Islet of Langerhans (tissue), 1 donor: ENCODE data around the gene GBX2.
"Not testable (repeated sequence)": the region's sequence is repeated elsewhere in the genome, so short reads cannot be mapped to it uniquely, and the experiment has no call there.

Source experiments
- FAIRE-seq: peaks from one replicate; lab custom pipeline; 2011; peaks lifted over from hg19 to GRCh38; lab: Jason Lieb, UNC

Gene GBX2

GRCh38 chr2:236156095-236156859, 11.9 kb downstream of the GBX2 start:
- no peak for FAIRE-seq

DNA sequence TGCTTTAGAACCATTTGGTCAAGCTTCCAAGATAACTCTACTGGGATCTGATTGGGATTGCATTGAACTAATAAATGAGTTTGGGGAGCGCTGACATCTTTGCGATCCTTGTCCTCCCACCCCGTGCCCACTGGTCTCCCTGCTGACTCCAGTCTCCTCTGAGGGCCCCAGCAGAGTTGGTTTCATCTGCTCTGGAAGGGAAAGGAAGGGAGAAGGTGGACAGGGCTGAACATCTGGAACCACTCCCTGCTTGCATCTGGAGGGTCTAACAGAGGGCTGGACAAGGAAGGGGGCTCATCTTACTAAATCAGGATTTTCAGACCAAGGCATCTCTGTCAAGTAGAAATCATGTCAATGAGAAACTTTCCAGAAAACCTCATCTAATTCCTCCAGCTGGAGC, 12.8 kb downstream of the GBX2 start:
- no peak for FAIRE-seq

DNA sequence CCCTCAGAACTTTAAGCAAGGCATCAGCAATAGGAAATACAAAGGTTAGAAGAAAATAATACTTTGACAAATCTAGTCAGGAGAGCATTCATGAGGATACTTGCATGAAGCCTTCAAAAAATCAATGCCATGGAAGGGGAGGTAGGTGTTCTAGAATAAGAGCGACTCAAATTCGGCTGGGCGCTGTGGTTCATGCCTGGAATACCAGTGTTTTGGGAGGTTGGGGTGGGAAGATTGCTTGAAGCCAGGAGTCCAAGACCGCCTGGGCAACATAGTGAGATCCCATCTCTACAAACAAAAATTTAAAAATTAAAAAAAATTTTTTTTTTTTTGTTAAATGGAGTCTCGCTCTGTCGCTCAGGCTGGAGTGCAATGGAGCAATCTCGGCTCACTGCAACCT, 21.8 kb downstream of the GBX2 start:
- FAIRE-seq: no peak

DNA sequence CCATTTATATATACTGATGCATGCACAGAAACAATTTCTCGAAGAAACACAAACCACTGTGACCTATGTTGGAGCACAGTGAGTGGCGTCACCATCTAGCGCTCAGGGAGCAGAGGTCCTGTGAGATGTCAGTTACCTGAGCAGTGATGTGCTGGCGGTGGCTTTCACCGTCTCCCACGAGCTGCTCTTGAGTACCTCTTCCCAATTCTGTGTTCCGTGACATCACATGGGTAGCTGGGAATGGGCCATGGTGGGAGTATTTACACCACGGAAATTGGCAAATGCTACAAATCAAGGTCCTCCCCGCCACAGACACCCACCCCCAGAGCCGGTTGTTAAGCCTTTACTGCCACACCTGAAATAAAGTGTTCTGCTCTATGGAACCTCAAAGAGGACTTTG, 24.4 kb downstream of the GBX2 start:
- FAIRE-seq: no peak

- FAIRE-seq: not testable (repeated sequence)
These were observed 26.6 kb downstream of the GBX2 start for GRCh38 chr2:236141616-236142015.

DNA sequence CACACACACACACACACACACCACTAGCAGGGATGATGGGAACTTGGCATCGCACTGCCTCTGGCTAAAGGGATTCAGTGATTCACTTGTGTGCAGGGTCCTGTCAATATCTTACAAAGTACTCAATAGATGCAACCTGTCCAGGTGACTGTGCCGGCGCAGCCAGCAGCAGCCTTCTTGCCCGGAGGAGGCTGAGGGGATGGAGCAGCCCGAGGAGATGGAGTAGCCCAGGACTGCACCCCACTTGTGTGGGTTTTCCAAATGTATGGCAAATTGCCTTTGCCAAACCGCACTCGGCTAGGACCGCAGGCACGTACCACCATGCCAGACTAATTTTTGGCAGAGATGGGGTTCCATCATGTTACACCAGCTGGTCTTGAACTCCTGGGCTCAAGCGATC, 31.1 kb downstream of the GBX2 start:
- no peak for FAIRE-seq

DNA sequence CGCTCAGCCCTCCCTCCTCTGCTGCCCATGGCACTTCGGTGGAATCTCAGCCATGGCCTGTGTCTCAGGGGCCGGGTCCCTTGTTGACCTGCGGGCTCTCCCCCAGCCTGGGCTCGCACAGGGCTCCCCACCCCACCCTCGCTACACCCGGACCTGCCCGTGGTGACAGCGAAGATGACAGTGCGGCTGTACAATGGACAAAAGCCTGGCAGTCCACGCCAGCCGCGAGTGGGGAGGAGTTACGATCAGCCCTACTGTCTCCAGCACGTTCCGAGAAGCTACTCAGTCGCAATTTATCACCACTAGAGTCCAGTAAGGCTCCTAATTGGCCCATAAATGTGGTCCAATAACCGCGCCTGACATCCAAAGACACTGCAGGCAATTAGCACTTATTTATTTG, 31.6 kb downstream of the GBX2 start:
- FAIRE-seq: no peak

- no peak for FAIRE-seq
These were observed 34.7 kb downstream of the GBX2 start for GRCh38 chr2:236133410-236134012.

- no peak for FAIRE-seq
These were observed 37.0 kb downstream of the GBX2 start for GRCh38 chr2:236131073-236131692.

DNA sequence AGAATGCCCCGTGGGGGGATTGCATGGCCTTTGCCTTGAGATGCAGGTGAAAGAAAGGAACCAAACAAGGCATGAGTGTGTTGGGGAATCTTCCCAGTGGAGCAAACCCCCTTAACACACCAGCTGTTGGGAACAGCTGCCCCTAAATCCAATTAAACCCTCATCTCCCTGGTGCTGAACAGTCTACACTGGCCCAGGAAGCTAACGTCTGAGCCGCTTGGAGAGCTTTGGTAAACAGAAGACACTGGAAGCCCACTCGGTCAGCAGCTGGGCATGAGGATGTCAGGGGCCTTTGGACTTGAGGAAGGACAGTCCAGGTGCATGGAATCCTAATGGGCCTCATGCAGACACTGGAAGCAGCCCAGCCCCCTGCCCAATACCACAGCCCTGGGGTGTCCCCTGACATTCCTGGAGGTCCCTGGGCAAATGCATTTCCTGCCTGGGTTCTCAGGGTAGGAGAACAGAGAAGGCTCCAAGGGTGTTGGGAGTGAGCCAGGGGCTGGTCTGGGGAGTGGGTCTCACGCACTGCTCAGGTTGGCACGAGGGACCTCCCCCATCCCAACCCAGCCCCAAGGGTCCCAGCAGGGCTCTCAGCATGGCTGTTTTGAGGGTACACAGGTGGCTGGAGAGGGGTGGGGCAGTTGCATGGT, 37.7 kb downstream of the GBX2 start:
- FAIRE-seq: no peak

GRCh38 chr2:236129935-236130334, 38.3 kb downstream of the GBX2 start:
- no peak for FAIRE-seq

- no peak for FAIRE-seq
These were observed 39.9 kb downstream of the GBX2 start for GRCh38 chr2:236128321-236128720.

DNA sequence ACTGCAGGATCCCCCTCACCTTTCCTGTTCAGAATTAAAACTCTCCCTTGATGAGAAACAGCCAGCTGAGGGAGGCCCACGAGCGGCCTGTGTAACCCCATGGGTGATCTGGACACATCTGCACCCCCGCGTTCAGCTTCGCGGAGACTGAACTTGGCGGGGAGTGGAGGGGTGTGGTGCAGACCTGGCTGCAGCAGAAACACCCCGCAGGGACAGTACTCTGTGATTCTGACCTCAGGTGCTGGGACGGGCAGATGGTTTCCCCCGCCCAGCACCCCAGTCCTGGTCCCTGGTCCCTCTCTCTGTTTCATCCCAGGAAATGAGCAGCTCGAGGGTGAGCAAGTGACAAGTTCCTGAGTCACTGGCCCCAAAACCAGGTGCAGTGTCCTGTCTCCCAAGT, 41.2 kb downstream of the GBX2 start:
- FAIRE-seq: no peak

- FAIRE-seq: no peak
These were observed 42.6 kb downstream of the GBX2 start for GRCh38 chr2:236125541-236125940.

DNA sequence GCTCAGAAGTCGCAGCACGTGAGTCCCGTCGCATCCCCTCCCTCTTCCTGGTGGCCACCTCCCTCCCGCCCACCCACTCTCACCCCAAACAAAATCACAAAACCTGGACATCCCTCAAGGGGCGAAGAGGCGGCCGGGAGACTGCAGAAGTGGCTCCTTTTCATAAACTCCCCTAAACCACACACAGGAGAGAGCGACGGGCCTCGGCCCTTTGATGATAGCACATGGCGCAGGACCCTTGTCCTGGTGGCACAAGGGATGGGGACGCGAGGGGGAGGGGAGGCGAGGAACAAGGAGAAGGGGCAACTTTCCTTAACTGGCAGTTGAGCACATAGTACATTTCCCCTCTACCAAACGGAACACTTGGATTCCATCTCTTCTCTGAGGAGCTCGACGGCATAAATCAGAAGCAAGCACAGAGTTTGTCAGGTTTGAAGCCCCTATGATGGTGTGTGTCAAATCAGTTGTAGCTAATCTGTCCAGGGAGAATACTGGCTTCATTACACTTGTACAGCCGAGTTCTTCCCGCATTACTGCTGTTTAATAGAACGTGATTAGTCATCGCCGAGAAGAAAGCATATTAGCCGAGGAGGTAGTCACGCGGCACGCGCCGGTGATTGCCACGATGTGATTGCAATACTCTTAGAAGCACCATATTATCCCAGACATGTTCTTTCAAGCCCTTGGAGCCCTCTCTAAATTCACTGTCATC, 43.8 kb downstream of the GBX2 start:
- no peak for FAIRE-seq

DNA sequence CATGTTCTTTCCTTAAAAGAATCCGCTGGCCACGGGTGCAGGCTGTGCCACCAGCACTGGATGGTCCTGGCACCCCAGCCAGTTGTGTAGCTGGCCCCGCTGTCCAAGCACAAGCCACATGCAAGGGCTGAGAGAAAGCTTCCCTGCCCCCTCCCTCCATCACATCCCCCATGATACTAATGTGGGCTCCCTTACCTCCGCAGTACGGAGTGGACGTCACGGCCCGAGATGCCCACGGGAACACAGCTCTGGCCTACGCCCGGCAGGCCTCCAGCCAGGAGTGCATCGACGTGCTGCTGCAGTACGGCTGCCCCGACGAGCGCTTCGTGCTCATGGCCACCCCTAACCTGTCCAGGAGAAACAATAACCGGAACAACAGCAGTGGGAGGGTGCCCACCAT, 44.5 kb downstream of the GBX2 start:
- FAIRE-seq: no peak

DNA sequence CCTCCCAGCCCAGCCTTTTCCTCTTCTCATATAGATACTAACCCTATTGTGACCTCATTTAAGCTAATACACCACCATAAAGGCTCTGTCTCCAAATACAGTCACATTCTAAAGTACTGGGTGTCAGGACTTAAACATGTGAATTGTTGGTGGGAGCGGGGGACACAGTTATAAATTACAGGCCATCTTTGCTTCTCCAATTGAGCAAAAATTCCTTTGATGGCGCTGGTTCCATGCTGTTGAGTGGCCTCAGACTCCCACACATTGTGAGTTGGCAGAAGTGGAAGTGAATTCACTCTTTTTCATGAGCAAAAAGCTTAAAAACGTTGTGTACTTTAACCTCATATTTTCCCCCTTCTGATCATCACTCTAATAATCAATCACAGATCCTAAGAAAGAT, 46.0 kb downstream of the GBX2 start:
- FAIRE-seq: no peak

GRCh38 chr2:236121546-236121945, 46.6 kb downstream of the GBX2 start:
- no peak for FAIRE-seq

DNA sequence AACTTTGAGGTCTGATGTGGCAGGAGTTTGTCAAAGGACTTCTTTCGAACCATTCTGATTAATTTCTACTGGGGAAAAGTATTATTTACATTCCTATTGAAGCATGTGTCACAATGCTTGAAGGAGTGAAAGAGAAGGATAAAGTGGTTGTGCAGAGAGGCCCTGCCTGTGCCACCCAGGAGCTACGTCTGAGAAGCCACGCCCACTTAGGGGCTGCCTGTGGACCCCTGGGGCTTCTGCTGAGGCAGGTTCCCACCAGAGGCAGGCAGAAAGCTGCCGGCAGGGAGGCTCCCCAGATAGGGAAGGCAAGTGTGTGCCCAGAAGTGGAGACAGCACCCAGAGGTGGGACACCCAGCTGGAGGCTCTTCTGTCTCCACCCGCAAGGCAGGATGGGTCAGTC, 47.4 kb downstream of the GBX2 start:
- FAIRE-seq: no peak

- FAIRE-seq: no peak
These were observed 48.0 kb downstream of the GBX2 start for GRCh38 chr2:236120141-236120601.

DNA sequence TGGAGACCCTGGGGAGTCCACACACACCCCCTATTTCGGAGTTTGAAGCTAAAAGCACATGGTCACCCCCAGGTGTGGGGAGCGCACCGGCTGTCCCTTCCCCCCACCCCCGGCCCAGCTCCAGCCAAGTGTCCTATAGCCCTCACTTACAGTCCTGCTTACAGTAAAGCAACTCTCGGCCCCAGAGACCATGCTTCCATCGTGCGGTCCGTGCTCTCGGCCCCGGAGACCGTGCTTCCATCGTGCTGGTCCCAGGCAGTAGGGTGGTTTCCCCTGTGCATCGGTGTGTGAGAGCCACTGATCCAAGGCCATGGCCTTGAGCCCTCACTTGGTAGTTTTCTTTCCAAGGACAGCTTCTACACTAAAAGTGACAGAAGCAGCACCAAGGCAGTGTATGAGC, 48.7 kb downstream of the GBX2 start:
- FAIRE-seq: no peak

DNA sequence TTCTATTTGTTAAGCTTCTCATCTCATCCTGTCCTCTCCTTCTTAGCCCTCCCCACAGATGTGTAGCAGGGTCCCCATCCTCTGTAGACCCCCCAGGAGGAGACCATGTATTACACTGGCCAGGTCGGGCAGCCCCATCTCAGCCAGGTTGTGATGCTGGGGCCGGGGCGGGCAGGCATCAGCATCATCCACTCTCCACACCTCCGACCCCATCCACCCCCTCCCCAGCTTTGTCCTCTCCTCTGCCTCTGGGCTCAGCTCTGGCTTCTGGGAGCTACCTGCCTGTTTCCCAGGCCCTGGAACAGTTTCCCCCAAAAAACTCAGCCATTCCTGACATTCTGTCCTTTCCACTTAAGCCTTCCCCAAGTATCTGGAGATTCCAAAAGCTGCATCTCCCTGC, 49.2 kb downstream of the GBX2 start:
- FAIRE-seq: no peak

GRCh38 chr2:236117861-236118269, 50.3 kb downstream of the GBX2 start:
- FAIRE-seq: peak; percentile 5
